Body of pancreas (tissue), 4 donors: ENCODE data around the gene MPV17L2.

Source experiments
- POLR2A ChIP-seq, 3 donors: fragments of 450-650 bp; IDR thresholded peaks; one replicate each; pipeline ENCODE4 v1.6.1; 2016; ENCODE audit warnings: antibody characterized with exemption in 3 of 3, mild to moderate bottlenecking in 2 of 3
- TF ChIP-seq, protein P1 (sequence below), 7 experiments: fragments of 450-650 bp in 4 of 7; fragments of 200-600 bp in 3 of 7; sonication (generic) in 3 of 7; IDR thresholded peaks; one replicate each; pipeline ENCODE4 v1.5.1; 2016 to 2019; ENCODE audit warnings: antibody characterized with exemption in 7 of 7

DNA sequence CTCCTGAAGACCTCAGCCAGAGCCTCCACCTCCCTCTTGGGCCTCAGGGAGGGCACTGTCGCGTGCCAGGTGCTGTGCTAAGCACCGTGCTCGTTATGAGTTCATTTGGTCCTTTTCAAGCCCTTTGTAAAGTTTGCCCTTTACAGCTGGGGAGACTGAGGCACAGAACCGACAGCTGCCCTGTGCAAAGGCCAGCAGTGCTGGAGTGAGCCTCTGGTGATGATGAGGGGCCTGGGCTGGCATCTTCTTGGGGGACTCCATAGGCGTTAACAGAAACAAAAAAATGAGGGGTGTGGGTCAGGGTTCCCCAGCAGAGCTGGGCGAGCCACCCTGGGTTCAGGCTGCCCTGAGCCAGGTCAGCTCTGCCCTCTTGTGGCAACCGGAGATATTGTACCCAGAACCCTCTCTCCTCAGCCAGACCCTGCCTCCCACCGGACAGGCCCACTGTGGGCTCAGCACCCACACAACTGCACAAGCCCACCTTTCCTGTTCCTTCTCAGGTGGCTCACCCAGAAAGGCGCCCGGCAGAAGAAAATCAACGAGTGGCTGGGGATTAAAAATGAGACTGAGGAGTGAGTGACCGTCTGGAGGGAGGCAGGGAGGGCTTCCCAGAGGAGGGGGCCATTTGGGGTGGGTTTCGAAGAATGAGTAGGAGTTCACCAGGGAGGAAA is 24.9 kb upstream of the MPV17L2 start:
- no peak for TF ChIP-seq POLR2A (IDR thresholded peaks at IDR 0.05)
- TF ChIP-seq, protein P1, sequence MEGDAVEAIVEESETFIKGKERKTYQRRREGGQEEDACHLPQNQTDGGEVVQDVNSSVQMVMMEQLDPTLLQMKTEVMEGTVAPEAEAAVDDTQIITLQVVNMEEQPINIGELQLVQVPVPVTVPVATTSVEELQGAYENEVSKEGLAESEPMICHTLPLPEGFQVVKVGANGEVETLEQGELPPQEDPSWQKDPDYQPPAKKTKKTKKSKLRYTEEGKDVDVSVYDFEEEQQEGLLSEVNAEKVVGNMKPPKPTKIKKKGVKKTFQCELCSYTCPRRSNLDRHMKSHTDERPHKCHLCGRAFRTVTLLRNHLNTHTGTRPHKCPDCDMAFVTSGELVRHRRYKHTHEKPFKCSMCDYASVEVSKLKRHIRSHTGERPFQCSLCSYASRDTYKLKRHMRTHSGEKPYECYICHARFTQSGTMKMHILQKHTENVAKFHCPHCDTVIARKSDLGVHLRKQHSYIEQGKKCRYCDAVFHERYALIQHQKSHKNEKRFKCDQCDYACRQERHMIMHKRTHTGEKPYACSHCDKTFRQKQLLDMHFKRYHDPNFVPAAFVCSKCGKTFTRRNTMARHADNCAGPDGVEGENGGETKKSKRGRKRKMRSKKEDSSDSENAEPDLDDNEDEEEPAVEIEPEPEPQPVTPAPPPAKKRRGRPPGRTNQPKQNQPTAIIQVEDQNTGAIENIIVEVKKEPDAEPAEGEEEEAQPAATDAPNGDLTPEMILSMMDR (IDR thresholded peaks at IDR 0.05): peak; percentile 52 to 70 (median 63)
